ENCODE results near the gene CUL2. TPM values are rescaled to one million over a fixed set of nuclear protein-coding genes. Genes with fewer than 3 reads are reported as not detected.

Gene CUL2
- total RNA-seq, 4 donors from 2014 or later, result 15.0 to 18.7 (median 17.5) TPM

- no peak for DNase-seq (ENCODE audit: low spot score in 2 of 2)
- no peak overlapping the region for H3K4me3 ChIP-seq (ENCODE audit: low read depth, poor library complexity, severe bottlenecking)
- intact Hi-C loops (cut with DNase I; ENCODE audit: low total_unique reads), result no loop called here
- TF ChIP-seq CTCF (IDR thresholded peaks at IDR 0.05) (no peak), POLR2A (IDR thresholded peaks at IDR 0.05) (no peak)
- WGBS, 2 donors, result 91 to 96% methylated on average over 13 of the region's 13 CpGs
These were observed 125.9 kb downstream of the CUL2 start for GRCh38 chr10:34964166-34964800.

GRCh38 chr10:34962866-34963265 is 127.3 kb downstream of the CUL2 start:
- TF ChIP-seq CTCF (IDR thresholded peaks at IDR 0.05), result no peak
- TF ChIP-seq POLR2A (IDR thresholded peaks at IDR 0.05), result no peak

GRCh38 chr10:34960983-34961382 is 129.2 kb downstream of the CUL2 start:
- 75 to 76% methylated on average over 8 of the region's 8 CpGs for WGBS, 2 donors
- no peak overlapping the region for H3K4me3 ChIP-seq (ENCODE audit: low read depth, poor library complexity, severe bottlenecking)
- TF ChIP-seq POLR2A (IDR thresholded peaks at IDR 0.05), result no peak
- no peak for TF ChIP-seq CTCF (IDR thresholded peaks at IDR 0.05)
- no peak for DNase-seq (ENCODE audit: low spot score in 2 of 2)
- intact Hi-C loops (cut with DNase I; ENCODE audit: low total_unique reads), result no loop called here

More at GRCh38 chr10:34962866-34963265, 127.3 kb downstream of the CUL2 start:
- no peak overlapping the region for H3K4me3 ChIP-seq (ENCODE audit: low read depth, poor library complexity, severe bottlenecking)
- intact Hi-C loops (cut with DNase I; ENCODE audit: low total_unique reads), result no loop called here
- DNase-seq (ENCODE audit: low spot score in 2 of 2), result no peak
- WGBS, 2 donors, result 81 to 87% methylated on average over 2 of the region's 2 CpGs

- TF ChIP-seq CTCF (IDR thresholded peaks at IDR 0.05) (no peak), POLR2A (IDR thresholded peaks at IDR 0.05) (no peak)
- no peak for DNase-seq (ENCODE audit: low spot score in 2 of 2)
- H3K4me3 ChIP-seq (ENCODE audit: low read depth, poor library complexity, severe bottlenecking), result no peak overlapping the region
- intact Hi-C loops (cut with DNase I; ENCODE audit: low total_unique reads), result no loop called here
- 62 to 68% methylated on average over 4 of the region's 4 CpGs for WGBS, 2 donors
These were observed 130.4 kb downstream of the CUL2 start for GRCh38 chr10:34959786-34960185.

GRCh38 chr10:34959321-34959720 is 130.8 kb downstream of the CUL2 start:
- no peak for TF ChIP-seq CTCF (IDR thresholded peaks at IDR 0.05)
- no peak for TF ChIP-seq POLR2A (IDR thresholded peaks at IDR 0.05)
- no peak overlapping the region for H3K4me3 ChIP-seq (ENCODE audit: low read depth, poor library complexity, severe bottlenecking)
- WGBS, 2 donors, result 74 to 78% methylated on average over 9 of the region's 9 CpGs
- no peak for DNase-seq (ENCODE audit: low spot score in 2 of 2)
- intact Hi-C loops (cut with DNase I; ENCODE audit: low total_unique reads), result no loop called here

Small RNAs within 50 kb of the gene (microRNA-seq; reads per million reads assigned to microRNA genes)
- 1.4 to 2.3 reads per million in 2 donors for gene MIR3611 (ENCODE audit: borderline number of aligned reads in 1 of 2, borderline replicate concordance in 2 of 2)

Other genes with a start within 250 kb of the CUL2 start
- 10 to 100 TPM in 2 of 4 donors, 1 to 10 TPM in 2; 8.3 to 15.7 (median 10.9) TPM for gene CREM, start 36.5 kb upstream of the CUL2 start, total RNA-seq
- 10 to 100 TPM; 23.3 to 72.3 (median 26.7) TPM for gene CCNY, start 246.2 kb upstream of the CUL2 start, total RNA-seq